Transverse colon (tissue), 4 donors: ENCODE measurements around the gene NAV3. TPM values are rescaled to one million over a fixed set of nuclear protein-coding genes. Genes with fewer than 3 reads are reported as not detected.

Experiments used
- DNase-seq: peaks from one replicate; pipeline ENCODE4 v3.0.0-alpha.2; 2019
- H3K27ac ChIP-seq, 4 donors: fragments of 200-600 bp; sonication (generic); 2 replicates each; pipeline ENCODE4 v1.5.1; 2016 to 2018; ENCODE audit warnings: inconsistent platforms in 4 of 4
- H3K27me3 ChIP-seq: fragments of 200-600 bp; sonication (generic); 2 replicates; pipeline ENCODE4 v1.5.1; 2017; ENCODE audit warnings: inconsistent platforms
- H3K36me3 ChIP-seq, 4 donors: fragments of 200-600 bp; sonication (generic); 2 replicates each; pipeline ENCODE4 v1.5.1; 2017 to 2019; ENCODE audit warnings: inconsistent platforms in 4 of 4
- H3K4me1 ChIP-seq, 4 donors: fragments of 200-600 bp; sonication (generic); 2 replicates each; pipeline ENCODE4 v1.5.1; 2017 to 2020; ENCODE audit warnings: inconsistent platforms in 4 of 4
- H3K4me3 ChIP-seq, 4 donors: fragments of 200-600 bp; sonication (generic); 1 replicate in 1 of 4; 2 replicates in 3 of 4; pipeline versions ENCODE4 v1.5.1 to v1.6.1; 2017 to 2019; ENCODE audit warnings: inconsistent platforms in 4 of 4
- H3K9me3 ChIP-seq, 2 donors: fragments of 200-600 bp; sonication (generic); 2 replicates each; pipeline ENCODE4 v1.5.1; 2017 to 2019; ENCODE audit warnings: inconsistent platforms in 2 of 2
- EP300 ChIP-seq: sonication (generic); formaldehyde crosslinking; IDR thresholded peaks from one replicate; pipeline ENCODE4 v1.6.1; 2017; ENCODE audit warnings: antibody characterized with exemption, low read depth
- POLR2A ChIP-seq: fragments of 450-650 bp; IDR thresholded peaks from one replicate; pipeline ENCODE4 v1.6.1; 2016; ENCODE audit warnings: antibody characterized with exemption, mild to moderate bottlenecking, moderate library complexity
- POLR2AphosphoS5 ChIP-seq, 3 donors: sonication (generic); formaldehyde crosslinking; IDR thresholded peaks; one replicate each; pipeline ENCODE4 v1.6.1; 2016; ENCODE audit warnings: antibody characterized with exemption in 3 of 3
- WGBS, 2 donors: methylation state at CpG; one replicate each; pipeline ENCODE4 v1.1.5; 2018; ENCODE audit warnings: low coverage in 1 of 2; 5-methylcytosine and 5-hydroxymethylcytosine counted together
- in situ Hi-C, 4 donors: fragments of 200-750 bp; cut with MboI; loops; one replicate each; pipeline versions ENCODE4 v1.15.0 to v1.15.1; 2017; ENCODE audit warnings: low sequenced_read_pairs in 3 of 4, low pct_ligation_motif_present in 1 of 4, low pct_unique_long_range_greater_than_20kb in 1 of 4
- intact Hi-C: fragments of 100-400 bp; cut with DNase I; formaldehyde crosslinking; loops from one replicate; pipeline ENCODE4 v1.15.1; 2023; ENCODE audit warnings: low total_unique reads
- total RNA-seq, 4 donors: library from RNA; depleted of rRNA; stranded (reverse); fragments of >200 nt; gene quantifications; one replicate each; pipeline ENCODE4 v1.1.0, GENCODE V29; 2016
- TF ChIP-seq, protein P1 (sequence below), 5 experiments: fragments of 200-600 bp in 3 of 5; fragments of 450-650 bp in 2 of 5; sonication (generic) in 3 of 5; IDR thresholded peaks; 1 replicate in 2 of 5; 2 replicates in 3 of 5; pipeline ENCODE4 v1.5.1; 2016 to 2017; ENCODE audit warnings: antibody characterized with exemption in 5 of 5, inconsistent platforms in 3 of 5, mild to moderate bottlenecking in 2 of 5, moderate library complexity in 1 of 5

The NAV3 gene
- total RNA-seq, 4 donors from 2014 or later: 1.1 to 10.6 (median 3.6) TPM

DNA sequence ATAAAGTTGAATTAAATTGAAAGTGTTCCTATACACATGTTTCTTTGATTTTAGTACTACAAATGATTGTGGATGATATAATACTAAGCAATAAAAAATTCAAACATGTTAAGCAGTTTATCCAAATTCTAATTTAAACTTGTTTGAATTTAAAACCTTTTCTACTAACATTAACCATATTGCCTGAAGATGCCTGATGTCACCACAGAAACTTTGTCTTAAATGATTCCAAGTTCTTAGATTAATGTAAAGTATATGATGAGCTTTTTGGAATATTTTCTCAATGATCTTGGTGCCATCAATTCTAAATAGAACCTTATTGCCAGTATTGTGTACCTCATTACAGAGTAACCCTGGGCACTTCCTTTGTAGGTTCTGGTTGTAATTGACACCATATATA, 259.6 kb downstream of the NAV3 start:
- H3K9me3 ChIP-seq: no peaks in the 10 kb centered on the region
- H3K27ac ChIP-seq: no peak overlapping the region
- H3K36me3 ChIP-seq: no peaks in the 10 kb centered on the region
- no peak for DNase-seq
- H3K27me3 ChIP-seq: no peaks in the 10 kb centered on the region
- intact Hi-C loops: loop anchor here (2.0 kb wide), 1 partner anchor 29 kb away; no protein-coding TSS in a partner anchor
- TF ChIP-seq EP300: no peak
- no peak for TF ChIP-seq POLR2A
- TF ChIP-seq, protein P1, sequence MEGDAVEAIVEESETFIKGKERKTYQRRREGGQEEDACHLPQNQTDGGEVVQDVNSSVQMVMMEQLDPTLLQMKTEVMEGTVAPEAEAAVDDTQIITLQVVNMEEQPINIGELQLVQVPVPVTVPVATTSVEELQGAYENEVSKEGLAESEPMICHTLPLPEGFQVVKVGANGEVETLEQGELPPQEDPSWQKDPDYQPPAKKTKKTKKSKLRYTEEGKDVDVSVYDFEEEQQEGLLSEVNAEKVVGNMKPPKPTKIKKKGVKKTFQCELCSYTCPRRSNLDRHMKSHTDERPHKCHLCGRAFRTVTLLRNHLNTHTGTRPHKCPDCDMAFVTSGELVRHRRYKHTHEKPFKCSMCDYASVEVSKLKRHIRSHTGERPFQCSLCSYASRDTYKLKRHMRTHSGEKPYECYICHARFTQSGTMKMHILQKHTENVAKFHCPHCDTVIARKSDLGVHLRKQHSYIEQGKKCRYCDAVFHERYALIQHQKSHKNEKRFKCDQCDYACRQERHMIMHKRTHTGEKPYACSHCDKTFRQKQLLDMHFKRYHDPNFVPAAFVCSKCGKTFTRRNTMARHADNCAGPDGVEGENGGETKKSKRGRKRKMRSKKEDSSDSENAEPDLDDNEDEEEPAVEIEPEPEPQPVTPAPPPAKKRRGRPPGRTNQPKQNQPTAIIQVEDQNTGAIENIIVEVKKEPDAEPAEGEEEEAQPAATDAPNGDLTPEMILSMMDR (IDR thresholded peaks at IDR 0.05): no peak
- no peak for TF ChIP-seq POLR2AphosphoS5 (IDR thresholded peaks at IDR 0.05)
- no peak overlapping the region for H3K4me3 ChIP-seq
- peaks cover 0 to 5% (median 0%) of the 10 kb centered on the region in 4 donors for H3K4me1 ChIP-seq
- in situ Hi-C loops: no loop called here

DNA sequence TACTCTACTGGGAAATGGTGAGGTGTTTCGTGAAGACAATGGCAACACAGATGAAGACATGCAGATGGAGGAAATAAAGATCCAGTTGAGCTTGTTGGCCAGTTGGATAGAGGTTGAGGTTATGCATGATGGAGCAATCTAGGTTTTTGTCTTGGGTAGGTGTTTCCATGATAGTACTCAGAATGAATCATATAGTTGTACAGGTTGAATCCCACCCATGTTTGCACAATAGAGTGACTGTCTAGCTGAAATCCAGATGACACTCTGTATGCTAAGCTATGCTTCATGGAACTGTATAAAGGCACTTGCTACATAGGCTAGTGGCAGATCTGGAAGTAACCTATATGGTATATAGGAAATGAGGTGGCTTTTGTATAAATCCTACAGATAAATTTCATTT, 264.9 kb downstream of the NAV3 start:
- 89 to 100% methylated on average over 1 of the region's 1 CpG for WGBS, 2 donors
- intact Hi-C loops: no loop called here
- no peak overlapping the region for H3K4me3 ChIP-seq
- H3K27ac ChIP-seq: no peak overlapping the region
- DNase-seq: no peak
- no peaks in the 10 kb centered on the region for H3K27me3 ChIP-seq
- no peaks in the 10 kb centered on the region for H3K36me3 ChIP-seq
- in situ Hi-C loops: no loop called here
- no peaks in the 10 kb centered on the region for H3K9me3 ChIP-seq
- TF ChIP-seq POLR2AphosphoS5 (IDR thresholded peaks at IDR 0.05) (no peak), EP300 (no peak)
- TF ChIP-seq, protein P1 (IDR thresholded peaks at IDR 0.05): no peak
- peaks cover 0 to 4% (median 0%) of the 10 kb centered on the region in 4 donors for H3K4me1 ChIP-seq

DNA sequence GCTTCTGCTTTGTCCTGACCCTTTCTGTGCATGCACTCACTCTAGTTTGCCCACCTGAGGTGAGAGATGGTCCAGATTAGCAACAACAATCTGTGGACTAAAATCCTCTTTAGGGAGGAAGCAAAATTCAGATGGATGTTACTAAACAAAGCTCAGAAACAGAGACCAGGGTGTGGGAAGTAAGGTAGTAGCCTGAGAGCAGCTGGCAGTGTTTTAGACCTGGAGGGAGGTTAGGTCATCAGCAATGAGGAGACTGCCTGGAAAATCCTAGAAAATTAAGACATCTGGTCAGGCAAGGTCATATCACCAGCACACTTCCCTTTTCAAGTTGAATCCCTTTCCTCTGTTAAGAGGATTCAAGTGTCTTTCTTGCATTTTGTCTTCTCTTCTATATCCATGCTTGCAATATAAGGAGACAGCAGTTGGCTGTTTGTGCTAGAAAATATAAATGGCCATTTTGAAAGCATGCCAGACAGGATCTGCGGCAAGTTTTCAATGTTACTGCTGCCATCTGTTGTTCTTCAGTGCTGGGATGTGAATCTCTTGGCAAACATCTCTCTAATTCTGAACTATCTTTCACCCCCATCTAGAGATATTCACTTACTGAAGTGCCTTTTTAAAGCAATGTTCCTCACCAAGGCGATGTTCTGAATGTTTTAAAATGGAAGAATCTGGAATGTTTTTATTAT, 266.4 kb downstream of the NAV3 start:
- H3K4me3 ChIP-seq: no peak overlapping the region
- in situ Hi-C loops: no loop called here
- TF ChIP-seq POLR2AphosphoS5 (IDR thresholded peaks at IDR 0.05) (no peak), EP300 (no peak), POLR2A (no peak)
- TF ChIP-seq, protein P1 (IDR thresholded peaks at IDR 0.05): no peak
- no peak overlapping the region for H3K27ac ChIP-seq
- no peaks in the 10 kb centered on the region for H3K27me3 ChIP-seq
- H3K36me3 ChIP-seq: no peaks in the 10 kb centered on the region
- H3K9me3 ChIP-seq: no peaks in the 10 kb centered on the region
- H3K4me1 ChIP-seq: peaks cover 0 to 4% (median 0%) of the 10 kb centered on the region in 4 donors
- WGBS, 2 donors: 45 to 48% methylated on average over 2 of the region's 2 CpGs
- intact Hi-C loops: no loop called here
- DNase-seq: no peak

DNA sequence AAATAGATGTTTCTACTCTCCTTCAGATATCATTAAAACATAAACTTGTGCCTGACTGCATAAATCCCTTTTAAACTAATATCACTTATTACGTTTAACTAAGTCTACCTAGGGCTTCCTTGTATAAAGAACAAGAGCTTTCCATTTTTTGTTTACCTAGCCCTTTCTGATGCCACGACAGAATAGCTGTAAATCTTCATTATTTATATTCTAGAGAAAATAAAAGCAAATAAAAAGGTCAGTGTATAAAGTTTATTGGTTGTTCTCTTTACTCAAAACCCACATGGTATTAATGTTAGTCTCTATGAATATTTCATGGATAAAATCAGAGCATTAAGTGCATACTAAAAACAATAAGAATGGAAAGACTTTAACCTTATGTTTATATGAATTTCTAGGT, 269.1 kb downstream of the NAV3 start:
- H3K27me3 ChIP-seq: no peaks in the 10 kb centered on the region
- H3K27ac ChIP-seq: no peak overlapping the region
- no peak for TF ChIP-seq EP300
- no peak for TF ChIP-seq POLR2AphosphoS5 (IDR thresholded peaks at IDR 0.05)
- TF ChIP-seq, protein P1 (IDR thresholded peaks at IDR 0.05): no peak
- TF ChIP-seq POLR2A: no peak
- H3K36me3 ChIP-seq: no peaks in the 10 kb centered on the region
- DNase-seq: no peak
- no peaks in the 10 kb centered on the region for H3K9me3 ChIP-seq
- intact Hi-C loops (no loop called here), in situ Hi-C loops (no loop called here)
- WGBS, 2 donors: 46 to 56% methylated on average over 2 of the region's 2 CpGs
- peaks cover 0 to 4% (median 0%) of the 10 kb centered on the region in 4 donors for H3K4me1 ChIP-seq
- no peak overlapping the region for H3K4me3 ChIP-seq
